HUDEP-2 (cell line): ENCODE measurements around the gene MEPCE.
A peak's percentile ranks its signal among the peaks of the same experiment; 100 is the strongest.
"Not testable (repeated sequence)": the region's sequence is repeated elsewhere in the genome, so short reads cannot be mapped to it uniquely, and the experiment has no call there.

ENCODE experiments used
- DNase-seq, 76 experiments: peaks; one replicate each; lab custom pipeline; 2025; ENCODE audit not compliant: unreplicated experiment in 76 of 76; lab: John Stamatoyannopoulos, UW

The MEPCE gene

DNA sequence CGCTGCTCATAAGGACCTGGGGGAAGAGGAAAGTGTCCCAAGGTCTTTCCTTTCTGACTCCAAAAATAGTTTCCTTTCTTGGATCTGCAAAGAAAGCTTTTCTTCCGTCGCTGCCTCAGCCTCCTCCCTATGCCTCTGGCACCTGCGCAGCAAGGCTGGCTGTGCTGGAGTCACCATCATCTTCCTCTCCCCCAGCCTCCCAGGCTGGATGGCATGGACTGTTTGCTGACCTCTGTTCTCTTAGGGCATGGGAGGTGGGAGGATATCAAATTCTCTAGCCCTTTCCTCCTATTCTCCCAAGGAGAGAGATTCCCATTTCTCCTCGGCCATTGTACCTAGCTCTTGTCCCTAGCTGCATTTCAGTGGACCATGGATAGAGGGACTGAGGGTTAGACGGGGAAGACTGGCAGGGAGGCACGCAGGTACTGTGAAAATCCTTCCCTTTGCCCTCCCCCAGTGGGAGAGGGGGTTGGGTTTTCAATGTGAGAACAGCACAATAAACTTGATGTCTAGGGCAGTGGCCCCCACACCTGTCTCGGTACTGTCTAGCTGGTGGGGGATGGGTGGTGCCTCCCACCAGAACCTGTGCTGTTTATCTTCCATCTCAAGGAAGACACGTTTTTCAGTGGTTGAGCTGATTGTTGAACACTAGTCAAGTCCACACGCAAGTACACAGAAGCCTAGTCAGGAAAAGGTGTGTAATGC is 4.1 kb downstream of the MEPCE start:
- DNase-seq = no peak

GRCh38 chr7:100434297-100435144 is 4.9 kb downstream of the MEPCE start:
- no peak for DNase-seq

- DNase-seq = peak in 23 of 76 experiments; percentile 7 to 61 (median 27)
These were observed 6.0 kb downstream of the MEPCE start for GRCh38 chr7:100435401-100436304.

DNA sequence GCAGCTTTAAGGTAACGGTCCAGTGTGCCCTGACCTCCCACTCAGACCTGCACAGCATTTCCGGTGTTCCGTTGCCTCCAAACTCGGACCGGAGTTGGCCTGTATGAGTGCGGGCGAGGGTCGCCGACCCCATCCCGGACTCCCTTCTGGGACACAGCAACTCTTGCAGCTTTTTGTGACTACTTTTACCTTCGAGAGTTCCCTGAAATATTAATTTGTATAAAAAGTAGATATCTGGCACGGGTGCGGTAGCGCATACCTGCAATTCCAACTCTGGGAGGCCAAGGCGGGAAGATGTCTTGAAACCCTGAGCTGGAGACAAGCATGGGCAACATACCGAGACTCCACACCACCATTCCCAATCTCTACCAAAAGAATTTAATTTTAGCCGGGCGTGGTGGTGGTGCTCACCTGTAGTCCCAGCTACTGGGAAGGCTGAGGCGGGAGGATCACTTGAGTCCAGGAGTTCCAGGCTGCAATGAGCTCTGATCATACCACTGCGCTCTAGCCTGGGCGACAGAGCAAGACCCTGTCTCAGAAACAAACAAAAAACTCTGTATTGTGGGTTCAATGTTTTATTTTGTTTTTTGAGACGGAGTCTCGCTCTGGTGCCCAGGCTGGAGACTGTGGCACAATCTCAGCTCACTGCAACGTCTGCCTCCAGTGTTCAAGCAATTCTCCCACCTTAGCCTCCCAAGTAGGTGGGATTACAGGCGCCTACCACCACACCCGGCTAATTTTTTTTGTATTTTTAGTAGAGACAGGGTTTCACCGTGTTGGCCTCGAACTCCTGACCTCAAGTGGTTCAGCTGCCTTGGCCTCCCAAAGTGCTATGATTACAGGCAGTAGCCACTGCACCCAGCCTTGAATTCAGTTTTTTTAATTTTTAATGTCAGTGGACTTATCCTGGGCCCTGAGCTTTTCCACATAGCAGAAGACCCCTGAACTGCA is 7.8 kb downstream of the MEPCE start:
- DNase-seq = no peak

DNA sequence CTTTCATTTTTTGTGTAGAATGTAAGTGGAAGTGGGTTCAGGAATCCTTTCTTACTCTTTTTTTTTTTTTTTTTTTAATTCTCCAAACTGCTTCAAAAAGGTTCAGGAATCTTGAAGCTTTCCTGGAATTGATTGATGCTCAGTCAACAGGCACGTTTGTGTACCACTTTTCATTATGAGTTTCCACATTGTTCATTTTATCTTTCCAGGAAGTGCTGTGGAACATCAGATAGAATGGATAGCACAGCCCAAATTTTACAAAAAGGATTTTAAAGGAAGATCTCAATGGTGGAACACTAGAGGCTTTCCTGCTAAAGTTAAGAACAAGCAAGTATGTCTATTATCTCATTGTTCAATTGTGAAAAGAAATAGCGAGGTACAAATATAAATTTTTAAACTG is 8.5 kb downstream of the MEPCE start:
- no peak for DNase-seq

GRCh38 chr7:100438731-100439130 is 9.1 kb downstream of the MEPCE start:
- not testable (repeated sequence) for DNase-seq

DNA sequence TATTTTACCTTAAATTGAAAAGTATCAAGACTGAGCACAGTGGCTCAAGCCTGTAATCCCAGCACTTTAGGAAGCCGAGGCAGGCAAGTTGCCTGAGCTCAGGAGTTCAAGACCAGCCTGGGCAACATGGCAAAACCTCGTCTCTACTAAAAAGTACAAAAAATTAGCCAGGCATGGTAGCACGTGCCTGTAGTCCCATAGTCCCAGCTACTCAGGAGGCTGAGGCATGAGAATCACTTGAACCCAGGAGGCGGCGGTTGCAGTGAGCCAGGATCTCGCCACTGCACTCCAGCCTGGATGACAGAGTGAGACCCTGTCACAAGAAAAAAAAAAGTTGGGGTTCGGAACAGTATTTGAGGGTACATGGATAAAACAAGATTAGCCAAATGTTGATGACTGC is 9.6 kb downstream of the MEPCE start:
- not testable (repeated sequence) for DNase-seq

DNA sequence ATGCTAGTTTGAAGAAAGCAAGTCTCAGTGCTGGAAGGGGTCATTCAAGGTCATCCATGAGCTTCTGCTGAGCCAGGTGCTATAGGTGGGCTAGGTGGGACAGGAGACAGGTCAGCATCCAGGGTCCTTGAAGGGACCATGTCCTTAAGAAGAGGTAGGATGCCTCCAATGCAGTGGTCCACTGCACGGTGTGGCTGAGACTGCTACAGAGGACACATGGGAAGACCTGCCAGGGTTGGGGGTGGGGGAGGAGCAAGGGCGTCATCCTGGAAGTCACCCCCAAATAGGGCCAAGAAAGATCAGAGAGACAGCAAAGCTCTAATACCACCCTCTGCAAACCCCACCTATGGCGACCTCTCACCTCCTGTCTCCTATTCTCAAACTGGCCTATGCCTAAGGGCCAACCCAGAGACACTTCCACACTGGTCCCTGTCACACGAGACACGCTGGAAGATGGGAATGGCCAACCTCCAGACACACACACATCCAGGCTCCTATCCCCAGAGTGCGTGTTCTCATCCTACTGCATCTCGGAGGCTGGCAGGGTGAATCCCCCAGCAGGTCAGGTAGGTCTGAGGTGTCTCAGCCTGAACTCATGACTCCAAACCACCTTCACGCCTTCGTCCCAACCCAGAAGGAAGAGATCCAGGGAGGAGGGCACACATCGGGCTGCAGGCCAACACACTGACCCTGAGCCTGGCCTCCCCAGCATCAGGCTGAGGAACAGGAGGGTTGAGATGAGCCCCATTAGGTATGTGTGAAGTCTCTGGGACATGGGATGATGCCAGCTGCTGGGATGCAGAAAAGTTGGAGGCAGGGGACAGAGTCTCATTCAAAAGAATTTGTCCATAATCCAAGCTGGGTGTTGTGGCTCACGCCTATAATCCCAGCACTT is 12.3 kb downstream of the MEPCE start:
- no peak for DNase-seq

GRCh38 chr7:100443096-100443840 is 13.6 kb downstream of the MEPCE start:
- no peak for DNase-seq

- peak in 20 of 76 experiments; percentile 3 to 50 (median 30) for DNase-seq
These were observed 15.0 kb downstream of the MEPCE start for GRCh38 chr7:100444311-100445278.

- no peak for DNase-seq
These were observed 16.4 kb downstream of the MEPCE start for GRCh38 chr7:100446040-100446439.

- not testable (repeated sequence) for DNase-seq
These were observed 17.7 kb downstream of the MEPCE start for GRCh38 chr7:100447363-100447762.

DNA sequence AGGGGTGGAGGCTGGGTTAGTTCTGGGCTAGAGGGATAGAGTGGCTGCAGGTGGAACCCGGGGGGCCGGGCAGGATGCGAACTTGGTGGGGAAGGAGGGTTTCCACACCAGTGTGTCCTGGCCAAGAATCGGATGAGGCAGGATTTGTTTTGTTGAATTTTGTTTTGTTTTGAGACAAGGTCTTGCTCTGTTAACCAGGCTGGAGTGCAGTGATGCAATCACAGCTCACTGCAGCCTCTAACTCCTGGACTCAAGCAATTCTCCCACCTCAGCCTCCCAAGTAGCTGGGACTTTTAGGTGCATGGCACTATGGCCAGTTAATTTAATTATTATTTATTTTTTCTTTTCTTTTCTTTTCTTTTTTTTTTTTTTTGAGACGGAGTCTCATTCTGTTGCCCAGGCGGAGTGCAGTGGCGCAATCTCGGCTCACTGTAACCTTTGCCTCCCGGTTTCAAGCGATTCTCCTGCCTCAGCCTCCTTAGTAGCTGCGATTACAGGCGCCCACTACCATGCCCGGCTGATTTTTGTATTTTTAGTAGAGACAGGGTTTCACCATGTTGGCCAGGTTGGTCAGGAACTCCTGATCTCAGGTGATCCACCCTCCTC is 19.7 kb downstream of the MEPCE start:
- DNase-seq = no peak

GRCh38 chr7:100452513-100452912 is 22.9 kb downstream of the MEPCE start:
- DNase-seq = no peak

GRCh38 chr7:100453854-100454253 is 24.2 kb downstream of the MEPCE start:
- DNase-seq = not testable (repeated sequence)

GRCh38 chr7:100455206-100455605 is 25.6 kb downstream of the MEPCE start:
- no peak for DNase-seq

- DNase-seq = no peak
These were observed 26.9 kb downstream of the MEPCE start for GRCh38 chr7:100456562-100456961.
